Measurements from ENCODE around the gene MGST3. TPM values are rescaled to one million over a fixed set of nuclear protein-coding genes. Genes with fewer than 3 reads are reported as not detected.
"Not testable (repeated sequence)": the region's sequence is repeated elsewhere in the genome, so short reads cannot be mapped to it uniquely, and the experiment has no call there.

Gene MGST3
- total and polyA plus RNA-seq, 2 experiments from 2014 or later = 84.5 to 262 TPM

- no peak for TF ChIP-seq ZNF462 (CRISPR knock-in tag; IDR thresholded peaks at IDR 0.05)
Observed at GRCh38 chr1:165650981-165651625, 20.1 kb downstream of the MGST3 start (continued).

- H4K20me1 ChIP-seq (replicated peaks; ENCODE audit: insufficient read depth); H3F3A ChIP-seq (replicated peaks; ENCODE audit: low read depth); H3K27ac Mint-ChIP-seq; ATAC-seq; H3K4me1 Mint-ChIP-seq; DNase-seq (ENCODE audit: low spot score); H3K9me2 ChIP-seq (ENCODE audit: insufficient read depth); H3K4me2 ChIP-seq; H3K27me3 ChIP-seq (ENCODE audit: insufficient read depth); H3K4me3 Mint-ChIP-seq; H3K4me3 ChIP-seq; H3K79me2 ChIP-seq (replicated peaks; ENCODE audit: insufficient read depth); H2AFZ ChIP-seq; H3K4me1 ChIP-seq (ENCODE audit: insufficient read depth); H3K27me3 Mint-ChIP-seq (ENCODE audit: insufficient read depth, low read depth, poor library complexity); H3K9me3 Mint-ChIP-seq: not testable (repeated sequence)
- peaks cover 40% of the 10 kb centered on the region for H3K36me3 Mint-ChIP-seq (ENCODE audit: low read depth)
- Histone ChIP-seq H3K27ac (ENCODE audit: low read depth) (peak overlapping the region; percentile 57), H3K36me3 (ENCODE audit: insufficient read depth) (peaks cover 13% of the 10 kb centered on the region; the same call in 1 of the 2 replicates)
Observed at GRCh38 chr1:165658766-165659580, 27.9 kb downstream of the MGST3 start.

- Mint-ChIP-seq H3K4me1 (peaks cover 7% of the 10 kb centered on the region), H3K9me3 (no peaks in the 10 kb centered on the region), H3K27me3 (ENCODE audit: insufficient read depth, low read depth, poor library complexity) (peaks cover 2% of the 10 kb centered on the region), H3K36me3 (ENCODE audit: low read depth) (peaks cover 37% of the 10 kb centered on the region), H3K27ac (no peak overlapping the region), H3K4me3 (no peak overlapping the region)
- no peaks in the 10 kb centered on the region for H3F3A ChIP-seq (replicated peaks; ENCODE audit: low read depth)
- 0 out of 2 replicates have a peak, but pooled peaks cover 2% of the 10 kb centered on the region for H4K20me1 ChIP-seq (replicated peaks; ENCODE audit: insufficient read depth)
- H3K4me2 ChIP-seq = no peak overlapping the region
- DNase-seq (ENCODE audit: low spot score) = peak; percentile 86
- peaks cover 18% of the 10 kb centered on the region; the same call in 1 of the 2 replicates for H3K36me3 ChIP-seq (ENCODE audit: insufficient read depth)
- peaks cover 5% of the 10 kb centered on the region; the same call in 1 of the 2 replicates for H3K4me1 ChIP-seq (ENCODE audit: insufficient read depth)
- no peak overlapping the region for H3K4me3 ChIP-seq
- H3K79me2 ChIP-seq (replicated peaks; ENCODE audit: insufficient read depth) = no peaks in the 10 kb centered on the region
- no peaks in the 10 kb centered on the region for H3K9me2 ChIP-seq (ENCODE audit: insufficient read depth)
- peak overlapping the region; percentile 86 for H3K27ac ChIP-seq (ENCODE audit: low read depth)
- peak; percentile 95 for ATAC-seq
- no peak overlapping the region for H2AFZ ChIP-seq
- no peaks in the 10 kb centered on the region for H3K27me3 ChIP-seq (ENCODE audit: insufficient read depth)
- peak; percentile 77; the same call in 1 of the 2 replicates for TF ChIP-seq ZNF462 (CRISPR knock-in tag; IDR thresholded peaks at IDR 0.05)
Observed at GRCh38 chr1:165659581-165659895, 28.5 kb downstream of the MGST3 start.
